HG02938 (cell line): ENCODE data around the gene UBE2D2.

ENCODE experiments used
- ATAC-seq: cut with Tn5 transposase; IDR thresholded peaks from one replicate; pipeline ENCODE4 v1.9.1; 2021; ENCODE audit warnings: mild to moderate bottlenecking, moderate library complexity; ENCODE audit not compliant: unreplicated experiment

UBE2D2 gene

DNA sequence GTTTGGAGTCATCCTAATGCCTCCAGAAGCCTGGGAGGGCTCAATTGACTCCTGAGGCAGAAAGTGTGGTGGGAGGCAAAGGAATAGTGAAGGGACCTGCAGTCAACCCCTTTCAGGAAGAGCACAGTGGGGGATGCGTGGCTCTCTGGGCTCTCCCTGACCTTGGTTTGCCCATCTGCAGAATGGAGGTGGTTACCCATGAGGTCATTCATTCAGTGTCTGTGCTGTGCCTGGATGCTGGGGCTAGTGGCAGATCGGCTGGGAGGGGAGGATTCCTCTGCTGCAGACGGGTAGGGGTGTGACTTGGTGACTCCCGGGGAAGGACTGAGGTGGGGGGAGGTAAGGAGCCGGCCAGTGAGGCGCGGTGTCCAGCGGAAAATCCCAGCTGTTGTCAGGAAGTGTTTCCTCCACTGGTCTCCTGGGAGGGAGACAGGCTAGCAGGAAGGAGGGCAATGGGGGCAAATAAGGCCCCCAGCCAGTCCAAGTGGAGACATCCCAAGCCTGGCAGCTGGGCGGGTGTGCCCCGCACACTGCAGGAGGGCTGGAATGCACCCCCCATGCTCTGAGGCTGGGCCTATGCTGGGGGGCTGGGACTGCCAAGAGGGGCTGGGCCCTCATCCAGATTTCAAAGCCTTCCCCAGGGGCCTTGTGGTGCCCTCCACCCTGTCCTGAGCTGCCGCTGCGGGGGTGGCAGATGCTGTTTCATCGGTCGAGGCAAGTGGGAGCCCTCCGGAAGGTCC, 98.0 kb downstream of the UBE2D2 start:
- no peak for ATAC-seq

DNA sequence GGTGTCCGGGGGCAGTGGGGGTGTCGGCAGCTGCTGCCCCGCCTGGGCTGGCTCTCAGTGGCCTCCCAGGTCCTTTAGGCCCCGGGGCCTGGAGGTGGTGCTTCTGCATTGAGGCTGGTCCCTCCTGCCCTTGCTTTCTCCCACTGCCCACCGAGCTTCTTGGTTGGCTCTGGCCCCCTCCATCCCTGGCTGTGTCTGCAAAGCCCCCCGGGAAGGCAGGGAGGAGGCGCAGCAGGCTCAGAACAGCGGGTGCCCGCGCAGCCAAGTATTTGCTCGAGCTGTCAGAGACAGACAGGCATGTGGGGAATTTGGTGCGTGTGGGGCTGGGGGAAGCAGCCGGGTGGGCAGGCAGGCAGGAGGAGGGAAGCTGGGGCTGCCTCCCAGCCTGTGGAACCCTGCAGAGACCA, 98.6 kb downstream of the UBE2D2 start:
- no peak for ATAC-seq

DNA sequence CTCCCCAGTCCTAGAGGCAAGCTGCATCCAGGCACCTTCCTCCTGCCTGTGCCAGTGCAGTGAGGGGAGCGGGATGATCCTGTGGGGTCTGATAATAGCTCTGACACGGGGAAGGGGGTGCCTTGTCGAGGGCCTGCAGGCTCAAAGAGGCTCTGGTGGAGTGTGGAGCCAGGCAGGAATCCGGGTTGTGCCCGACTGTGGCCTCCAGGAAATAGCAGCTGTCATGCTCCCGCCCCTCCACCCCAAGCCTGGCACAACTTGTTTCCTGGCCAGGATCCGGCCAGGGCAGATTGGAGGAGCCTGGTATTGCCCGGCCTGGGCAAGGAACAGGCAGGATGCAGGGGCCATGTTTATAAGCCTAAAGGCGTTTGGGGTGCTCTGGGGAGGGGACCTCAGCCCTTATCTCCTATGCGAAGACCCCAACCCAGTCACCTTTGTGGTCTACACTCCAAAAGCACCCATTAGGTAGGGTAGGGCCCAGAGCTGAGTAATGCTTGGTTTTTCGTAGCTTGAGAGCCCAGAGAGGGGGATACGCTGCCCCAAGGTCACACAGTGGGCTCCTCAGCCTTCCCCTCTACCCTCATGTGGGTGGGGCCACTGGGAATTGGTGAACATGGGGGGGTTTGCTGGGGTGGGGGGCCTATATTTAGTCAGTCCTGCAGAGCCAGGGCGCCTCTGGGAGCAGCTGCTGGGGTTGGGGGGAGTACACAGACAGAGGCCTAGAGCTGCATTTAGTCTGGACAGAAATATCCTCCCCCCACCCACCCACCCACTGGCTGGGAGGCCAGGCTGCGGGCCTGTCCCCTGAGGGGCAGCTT, 99.2 kb downstream of the UBE2D2 start:
- ATAC-seq = no peak

DNA sequence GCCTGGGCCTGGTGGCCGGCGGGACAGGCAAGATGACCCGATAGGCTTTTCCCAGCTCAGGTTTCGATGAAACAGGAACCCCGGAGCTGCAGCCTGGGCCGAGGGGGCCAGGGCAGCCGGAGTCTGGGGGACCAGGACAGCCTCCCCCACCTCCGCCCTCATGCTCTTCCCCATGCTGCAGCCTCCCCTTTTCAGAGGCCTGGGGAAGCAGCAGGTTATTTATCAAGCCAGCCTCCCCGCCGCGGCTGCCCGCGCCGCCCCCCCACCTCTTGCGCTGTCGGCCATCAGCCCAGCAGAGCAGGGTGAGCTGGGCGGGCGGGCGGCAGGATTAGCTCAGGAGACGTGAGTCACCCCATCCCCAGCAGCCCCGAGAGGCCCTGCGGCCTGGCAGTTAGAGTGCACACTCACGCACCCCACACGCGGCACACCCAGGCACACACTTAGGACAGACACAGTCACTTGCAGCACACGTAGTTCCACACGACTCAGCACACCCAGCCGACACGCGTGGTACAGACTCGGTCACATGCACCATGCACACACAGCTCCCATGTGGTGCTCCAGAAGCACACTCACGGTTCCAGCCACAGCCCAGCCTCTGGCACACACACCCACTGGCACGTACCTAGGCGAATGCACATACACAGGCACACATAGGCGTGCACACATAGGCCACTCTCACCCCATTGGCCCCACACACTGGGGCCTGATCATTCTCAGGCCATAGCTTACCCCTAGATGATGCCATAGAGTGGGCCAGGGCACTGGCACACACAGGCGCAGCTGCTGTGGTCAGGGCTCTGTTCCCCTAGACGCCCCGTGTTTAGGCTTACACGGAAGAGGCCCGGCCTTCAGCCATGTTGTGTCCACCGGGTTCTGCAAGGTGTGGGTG, 100.0 kb downstream of the UBE2D2 start:
- no peak for ATAC-seq

DNA sequence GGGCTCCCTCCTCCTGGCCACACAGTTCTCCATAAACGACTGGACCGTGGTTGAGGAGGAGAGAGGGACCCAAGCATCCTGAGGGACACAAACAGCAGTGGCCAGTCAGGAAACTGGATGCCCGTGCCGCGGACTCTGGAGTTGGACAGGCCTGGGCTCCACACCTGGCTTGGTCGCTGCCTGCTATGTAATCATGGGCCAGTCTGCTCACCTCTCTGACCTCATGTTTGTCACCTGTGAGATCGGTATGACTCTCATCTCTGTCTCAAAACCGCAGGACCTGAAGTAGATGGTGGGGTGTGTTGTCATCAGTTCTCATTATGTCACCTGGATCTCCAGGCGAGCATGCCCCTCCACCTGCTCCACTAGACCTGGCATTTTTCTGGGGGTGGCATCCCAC, 101.5 kb downstream of the UBE2D2 start:
- ATAC-seq = no peak

DNA sequence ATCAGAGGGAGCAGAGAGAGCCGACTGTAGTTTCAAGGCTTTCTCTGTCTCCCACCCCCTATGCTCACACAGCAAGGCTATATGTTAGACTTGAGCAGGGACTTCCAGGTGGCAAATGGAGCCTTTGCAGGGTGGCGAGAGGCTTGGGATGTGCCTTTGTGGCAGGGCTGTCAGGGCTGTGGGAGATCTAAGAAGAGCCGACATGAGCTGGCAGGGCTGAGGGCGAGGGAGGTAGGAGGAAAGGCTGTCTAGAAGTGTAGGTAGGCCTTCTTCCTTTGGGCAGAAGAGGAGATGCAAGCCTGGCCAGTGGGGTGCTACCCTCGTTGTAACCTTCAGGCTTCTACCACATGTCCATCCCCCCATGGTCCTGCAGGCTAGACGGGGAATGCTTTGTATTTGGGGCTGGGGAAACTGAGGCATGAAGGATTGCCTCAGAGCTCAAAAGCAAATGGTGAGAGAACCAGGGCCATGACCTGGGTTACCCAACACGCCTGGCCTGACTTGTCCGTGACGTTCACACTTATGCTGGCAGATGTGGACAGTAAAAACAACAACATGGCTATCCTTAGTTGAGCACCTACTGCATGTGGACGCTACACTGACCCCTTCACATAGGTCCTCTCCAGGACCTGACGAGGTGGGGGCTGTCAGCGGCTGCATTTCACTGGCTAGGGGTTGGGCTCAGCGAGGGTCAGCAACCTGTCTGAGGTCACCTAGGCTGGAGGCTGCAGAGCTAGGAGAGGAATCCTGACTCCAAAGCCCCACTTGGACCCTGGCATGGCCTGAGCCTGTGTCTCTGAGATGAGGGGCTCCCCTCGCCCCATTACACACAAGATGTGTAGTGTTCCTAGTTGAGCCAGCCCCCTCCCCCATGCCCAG, 102.3 kb downstream of the UBE2D2 start:
- no peak for ATAC-seq

DNA sequence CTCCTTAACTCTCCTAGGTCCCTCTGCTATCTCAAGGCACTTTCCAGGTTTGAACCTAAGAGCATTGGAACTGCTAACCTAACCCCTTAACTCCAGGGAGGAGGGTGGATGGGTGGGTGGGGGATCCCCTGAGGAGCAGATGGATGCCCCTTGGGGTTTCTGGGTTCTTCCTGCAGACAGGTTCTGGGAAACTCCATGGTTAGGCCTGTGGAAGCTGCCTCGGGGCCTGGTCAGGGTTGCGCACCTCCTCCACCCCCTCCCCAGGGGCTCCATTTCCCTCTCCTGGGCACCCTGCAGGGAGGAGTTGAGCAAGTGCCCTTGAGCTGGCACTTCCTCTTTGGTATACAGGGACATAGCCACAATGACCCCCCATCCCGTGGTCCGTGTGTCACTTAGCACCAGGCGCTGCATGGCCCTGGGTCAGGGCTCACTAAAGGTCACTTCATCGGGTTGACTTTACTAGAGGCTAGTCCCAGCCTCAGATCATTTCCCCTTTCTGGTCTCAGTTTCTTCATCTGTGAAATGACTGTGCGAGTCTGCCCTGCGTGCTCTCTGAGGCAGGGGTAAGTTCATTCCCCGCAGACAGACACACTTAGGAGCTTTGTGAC, 103.1 kb downstream of the UBE2D2 start:
- ATAC-seq = peak; percentile 46

DNA sequence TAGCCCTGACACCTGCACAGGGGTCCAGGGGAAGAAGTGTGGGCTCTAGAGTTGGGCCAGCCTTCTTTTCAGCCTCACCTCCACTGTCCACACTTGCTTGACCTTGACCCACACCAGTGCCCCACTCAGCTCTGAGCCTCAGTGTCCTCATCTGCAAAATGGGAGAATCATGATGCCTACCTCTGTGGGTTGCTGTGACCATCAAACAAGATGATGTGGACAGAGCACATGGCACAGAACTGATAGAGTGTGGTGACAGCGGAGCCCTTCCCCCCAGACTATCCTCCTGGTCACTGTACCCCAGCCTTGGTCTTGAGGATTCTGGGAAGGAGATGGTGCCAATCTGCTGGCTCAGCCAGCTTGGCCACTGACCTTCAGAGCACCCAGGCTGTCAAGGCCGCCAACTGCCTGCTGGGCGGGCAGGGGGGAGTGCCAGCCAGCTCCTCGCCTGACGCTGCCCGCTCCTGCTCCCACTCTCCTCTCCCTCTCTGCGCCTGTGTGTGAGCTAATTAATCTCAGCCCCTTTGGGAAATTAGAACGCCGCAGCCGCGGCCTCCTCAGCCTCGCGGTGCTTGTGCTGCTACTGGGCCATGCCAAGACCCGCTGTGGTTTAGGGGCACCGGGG, 103.7 kb downstream of the UBE2D2 start:
- no peak for ATAC-seq

DNA sequence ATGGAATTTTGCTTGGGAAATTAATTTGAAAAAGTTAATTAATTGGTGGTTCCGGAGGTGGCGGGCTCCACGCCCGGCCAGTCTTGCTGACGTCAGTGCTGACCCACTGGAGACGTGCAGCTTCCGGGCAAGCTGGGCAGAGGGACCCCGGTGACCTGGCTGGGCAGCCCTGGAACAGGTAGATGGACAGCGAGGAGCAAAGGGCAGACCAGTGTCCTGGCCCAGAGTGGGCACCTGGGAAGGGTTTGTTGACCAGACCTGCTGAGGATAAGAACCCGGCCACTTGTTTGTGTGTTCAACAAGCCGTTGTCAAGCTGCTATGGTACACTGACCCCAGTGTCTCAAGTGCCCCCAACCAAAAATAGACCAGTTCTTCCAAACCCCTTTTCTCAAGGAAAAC, 104.5 kb downstream of the UBE2D2 start:
- ATAC-seq = no peak

DNA sequence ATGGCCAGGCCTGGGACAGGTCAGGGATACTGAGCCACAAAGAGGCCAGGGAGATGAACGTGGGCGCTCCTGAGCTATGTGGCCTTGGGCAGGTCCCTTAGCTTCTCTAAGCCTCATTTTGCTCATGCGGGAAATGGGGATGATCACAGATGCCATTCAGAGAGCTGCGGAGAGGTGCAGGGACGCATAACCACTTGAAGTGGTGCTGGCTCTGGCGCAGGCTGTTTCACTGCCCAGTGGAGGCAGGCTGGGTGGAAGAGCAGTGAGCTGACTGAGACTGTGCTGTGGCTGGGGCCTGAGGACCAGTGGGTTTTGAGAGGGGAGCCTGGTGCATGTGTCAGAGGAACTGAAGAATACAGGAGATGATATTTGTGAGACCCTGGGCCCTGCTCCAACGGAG, 105.4 kb downstream of the UBE2D2 start:
- no peak for ATAC-seq

DNA sequence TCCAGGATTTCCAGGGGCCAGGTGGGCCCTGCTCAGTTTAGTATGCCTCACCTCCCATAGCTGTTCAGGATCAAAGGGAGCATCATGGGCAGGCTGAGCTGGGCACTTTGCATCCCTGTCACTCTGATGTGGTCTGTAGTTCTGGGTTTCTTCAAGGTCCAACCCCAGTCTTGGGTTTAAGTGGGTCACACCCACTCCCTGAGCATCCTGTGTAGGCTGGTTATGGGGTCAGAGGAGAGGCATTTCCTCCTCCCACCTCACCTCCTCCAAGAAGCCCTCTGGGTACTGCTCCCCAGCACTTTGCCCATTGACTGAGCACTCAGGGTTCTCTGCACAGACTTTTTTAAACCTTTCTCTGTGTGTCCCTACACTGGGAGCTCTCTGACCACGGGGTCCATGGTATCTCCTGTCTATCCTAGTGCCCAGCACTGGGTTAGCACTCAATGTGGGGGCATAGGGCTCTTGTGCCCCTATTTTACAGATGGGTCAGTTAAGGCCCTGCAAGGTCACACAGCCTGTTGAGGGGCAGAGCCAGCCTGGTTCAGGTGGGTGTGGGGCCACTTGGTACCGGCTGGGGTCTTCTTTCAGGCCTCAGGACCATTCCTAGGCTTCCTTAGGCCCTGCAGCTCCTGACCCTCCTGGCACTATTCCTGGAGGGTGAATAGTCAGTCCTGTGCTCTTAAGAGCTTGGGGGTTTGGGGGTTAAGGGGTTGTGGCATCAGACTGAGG, 106.0 kb downstream of the UBE2D2 start:
- no peak for ATAC-seq

DNA sequence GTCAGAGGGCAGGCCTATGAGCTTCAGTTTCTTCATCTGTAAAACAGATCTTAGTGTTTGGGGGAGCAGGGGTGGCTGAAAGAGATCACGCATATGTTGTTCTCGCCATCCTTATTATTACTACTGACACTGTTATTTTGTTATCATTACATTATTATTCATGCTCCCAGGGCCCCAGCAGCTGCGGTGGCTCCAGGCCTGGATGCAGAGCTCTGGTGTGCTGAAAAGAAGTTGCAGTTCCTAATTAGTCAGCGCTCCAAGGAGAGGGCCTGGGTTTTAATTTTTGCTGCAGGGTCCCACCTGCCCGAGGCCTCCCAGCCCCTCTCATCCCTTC, 106.6 kb downstream of the UBE2D2 start:
- no peak for ATAC-seq

DNA sequence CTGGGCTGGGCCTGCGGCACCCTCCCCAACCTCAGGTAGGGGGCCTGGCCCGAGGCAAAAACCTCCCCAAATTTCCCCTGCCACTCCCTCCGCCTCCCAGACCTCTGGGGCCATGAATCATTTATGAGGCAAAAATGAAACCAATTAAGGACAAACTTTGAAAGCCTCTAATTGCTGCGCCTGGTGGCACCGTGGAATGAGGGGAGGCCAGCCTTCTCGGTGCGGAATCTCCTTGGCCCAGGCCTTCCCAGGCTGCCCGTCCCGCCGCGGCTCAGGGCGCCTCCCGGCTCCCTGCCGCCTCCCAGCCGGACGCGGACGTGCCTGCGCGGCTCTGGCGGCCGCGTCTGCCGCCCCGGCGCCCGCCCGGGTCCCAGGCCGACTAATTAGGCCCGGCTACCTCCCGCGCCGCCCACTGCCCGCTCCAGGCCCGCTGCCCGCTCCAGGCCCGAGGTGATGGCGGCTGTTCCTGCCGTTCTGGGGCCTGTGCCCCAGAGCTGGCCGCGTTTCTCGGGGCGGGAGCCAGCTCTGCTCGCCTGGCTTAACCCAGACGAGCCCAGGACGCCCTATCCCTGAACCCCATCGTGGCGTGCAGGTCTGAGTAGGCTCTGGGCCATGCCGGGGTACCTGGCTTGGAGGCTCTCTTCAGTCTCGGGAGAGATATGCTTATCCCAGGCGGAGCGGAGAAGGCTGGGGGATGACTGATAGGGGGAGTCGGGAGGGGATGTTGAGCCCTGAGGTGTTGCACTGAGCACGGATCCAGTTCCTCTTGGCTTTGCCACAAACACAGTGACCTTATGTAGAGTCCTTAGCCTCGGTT, 107.1 kb downstream of the UBE2D2 start:
- ATAC-seq = no peak

DNA sequence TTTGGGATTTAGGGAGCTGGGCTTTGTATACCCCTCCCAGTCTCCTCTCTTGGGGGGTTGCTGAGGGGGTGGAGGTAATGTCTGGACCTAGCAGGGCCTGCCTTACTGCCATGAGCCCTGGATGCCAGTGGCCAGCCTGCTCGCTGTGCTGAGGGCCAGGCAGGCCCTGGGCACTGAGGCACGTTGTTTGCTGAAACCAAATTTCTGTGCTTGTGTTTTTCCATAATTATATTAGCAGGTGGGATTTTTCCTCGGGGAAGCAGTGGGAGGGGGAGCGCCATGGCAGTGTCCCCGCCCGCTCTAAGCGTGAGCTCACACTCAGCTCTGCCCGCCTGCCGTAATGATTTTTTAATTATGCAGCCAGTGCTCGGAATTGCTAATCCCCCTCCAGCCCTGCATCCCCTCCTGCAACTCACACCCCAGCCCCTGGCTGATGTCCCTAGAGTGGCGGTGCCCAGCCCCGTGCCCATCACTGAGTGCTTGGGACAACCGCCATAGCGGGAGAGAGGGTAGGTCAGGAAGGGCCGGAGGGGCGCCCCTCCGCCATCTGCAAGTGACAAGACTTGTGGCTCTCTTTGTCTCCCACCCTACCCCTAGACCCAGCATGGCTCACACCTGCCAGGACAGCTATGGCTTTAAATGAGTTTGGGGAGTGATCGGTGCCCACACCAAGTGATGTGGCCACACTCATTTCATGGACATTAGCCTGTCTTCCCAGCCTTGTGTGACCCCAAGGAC, 108.0 kb downstream of the UBE2D2 start:
- ATAC-seq = no peak

DNA sequence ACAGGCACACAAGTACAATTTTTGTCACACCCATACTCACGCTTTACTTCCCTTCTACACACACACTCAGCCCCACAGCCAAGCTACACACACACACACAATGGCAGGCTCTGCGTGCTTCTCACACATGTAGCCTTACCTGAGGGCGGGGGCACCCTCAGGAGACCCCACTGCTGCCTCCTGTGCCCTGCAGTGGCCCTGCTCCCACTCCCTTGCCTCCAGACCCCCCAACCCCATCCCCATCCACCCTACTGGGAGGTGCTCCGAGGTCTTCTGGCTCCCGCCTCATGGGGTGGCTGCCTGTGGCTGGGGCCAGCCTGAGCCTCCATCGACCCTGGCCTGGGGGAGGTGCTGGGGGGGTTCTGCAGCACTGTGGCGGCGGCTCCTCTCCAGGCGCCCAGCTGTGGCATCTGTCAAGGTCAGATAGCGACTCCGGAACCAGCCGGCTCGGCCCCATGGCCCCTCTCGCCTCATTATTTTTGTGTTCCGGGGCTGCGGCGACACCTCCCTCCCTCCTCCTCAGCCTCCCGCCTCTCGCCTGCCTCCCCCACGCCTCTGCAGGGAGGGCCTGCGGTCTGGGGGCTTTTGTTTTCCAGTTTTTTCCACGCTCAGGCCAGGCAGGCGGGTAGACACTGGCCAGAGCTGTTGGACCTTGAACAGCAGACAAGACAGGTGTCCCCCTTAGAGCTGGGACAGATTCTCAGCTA, 108.7 kb downstream of the UBE2D2 start:
- ATAC-seq = peak; percentile 20

DNA sequence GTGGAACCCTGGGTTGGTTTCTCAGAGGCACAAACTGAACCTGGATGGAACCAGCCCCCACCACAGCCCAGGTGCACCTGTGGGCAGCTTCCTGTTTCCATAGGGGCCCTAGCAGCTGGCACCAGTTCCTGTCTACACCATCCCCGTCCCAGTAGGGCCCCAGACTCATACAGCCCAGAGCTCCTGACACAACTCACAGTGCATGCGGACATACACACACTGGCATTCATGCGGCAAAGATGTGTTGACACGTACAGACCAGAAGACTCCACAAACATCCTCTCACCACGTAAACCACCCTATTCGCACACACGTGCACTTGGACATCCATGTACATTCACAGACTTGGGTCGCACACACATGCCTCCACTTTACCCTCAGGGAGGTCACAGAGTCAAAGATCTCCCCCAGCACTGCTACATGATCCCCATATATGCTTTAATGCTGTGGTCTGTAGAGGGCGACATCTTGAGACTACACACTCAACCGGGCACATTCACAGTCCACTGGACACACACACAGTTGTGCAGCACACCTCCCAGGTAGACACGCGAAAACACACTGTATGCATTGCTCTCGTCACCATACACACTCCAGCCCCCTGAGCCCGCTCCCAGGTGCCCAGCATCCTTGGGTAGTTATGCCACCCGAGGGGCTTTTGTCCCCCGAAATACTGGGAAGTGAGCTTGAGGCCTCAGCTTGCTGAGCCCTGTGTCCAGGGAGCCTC, 109.4 kb downstream of the UBE2D2 start:
- ATAC-seq = peak; percentile 40
